Stimulated activated memory B cell treated with anti-CD40 and anti-IgM and Interleukin-4, amounts not matched to agents 10 μg/mL and 1 μg/mL and 100 μg/mL, for 72 hours (primary cell): Measurements from ENCODE around the gene CSNK1D.
A peak's percentile ranks its signal among the peaks of the same experiment; 100 is the strongest.
"Not testable (repeated sequence)": the region's sequence is repeated elsewhere in the genome, so short reads cannot be mapped to it uniquely, and the experiment has no call there.

ENCODE experiments used
- ATAC-seq: fragments of 150-1000 bp; cut with Tn5 transposase; 2 replicates; pipeline ENCODE4 v1.10.0; 2021
- H3K27ac Mint-ChIP-seq: one replicate; pipeline ENCODE4 v1.8.0; 2022; ENCODE audit warnings: mild to moderate bottlenecking, mixed read lengths
- H3K27me3 Mint-ChIP-seq: one replicate; pipeline ENCODE4 v1.8.0; 2022; ENCODE audit warnings: mixed read lengths
- H3K36me3 Mint-ChIP-seq: one replicate; pipeline ENCODE4 v1.8.0; 2022; ENCODE audit warnings: mixed read lengths
- H3K4me1 Mint-ChIP-seq: one replicate; pipeline ENCODE4 v1.8.0; 2022; ENCODE audit warnings: mixed read lengths
- H3K4me3 Mint-ChIP-seq: one replicate; pipeline ENCODE4 v1.8.0; 2022; ENCODE audit warnings: mild to moderate bottlenecking, moderate library complexity, mixed read lengths
- H3K9me3 Mint-ChIP-seq: one replicate; pipeline ENCODE4 v1.8.0; 2022; ENCODE audit warnings: mixed read lengths

CSNK1D gene

GRCh38 chr17:82257473-82257872 lies 16.0 kb downstream of the CSNK1D start:
- no peaks in the 10 kb centered on the region for H3K27me3 Mint-ChIP-seq
- no peak overlapping the region for H3K4me3 Mint-ChIP-seq
- H3K36me3 Mint-ChIP-seq = peaks cover 69% of the 10 kb centered on the region
- H3K9me3 Mint-ChIP-seq = no peaks in the 10 kb centered on the region
- peak; percentile 48 for ATAC-seq
- H3K27ac Mint-ChIP-seq = no peak overlapping the region
- H3K4me1 Mint-ChIP-seq = peaks cover 8% of the 10 kb centered on the region

GRCh38 chr17:82256242-82256885 lies 17.1 kb downstream of the CSNK1D start:
- Mint-ChIP-seq H3K4me3 (no peak overlapping the region), H3K27ac (peak overlapping the region; percentile 9), H3K4me1 (peaks cover 8% of the 10 kb centered on the region), H3K27me3 (no peaks in the 10 kb centered on the region), H3K9me3 (no peaks in the 10 kb centered on the region), H3K36me3 (peaks cover 69% of the 10 kb centered on the region)
- no peak for ATAC-seq

GRCh38 chr17:82255402-82255972 lies 18.0 kb downstream of the CSNK1D start:
- ATAC-seq = no peak
- H3K36me3 Mint-ChIP-seq = peaks cover 67% of the 10 kb centered on the region
- H3K27ac Mint-ChIP-seq = peak overlapping the region; percentile 9
- no peaks in the 10 kb centered on the region for H3K27me3 Mint-ChIP-seq
- H3K4me1 Mint-ChIP-seq = peaks cover 8% of the 10 kb centered on the region
- no peaks in the 10 kb centered on the region for H3K9me3 Mint-ChIP-seq
- no peak overlapping the region for H3K4me3 Mint-ChIP-seq

GRCh38 chr17:82254746-82255145 lies 18.8 kb downstream of the CSNK1D start:
- not testable (repeated sequence) for H3K27me3 Mint-ChIP-seq, H3K27ac Mint-ChIP-seq, ATAC-seq, H3K4me1 Mint-ChIP-seq, H3K9me3 Mint-ChIP-seq, H3K4me3 Mint-ChIP-seq
- peaks cover 59% of the 10 kb centered on the region for H3K36me3 Mint-ChIP-seq

- H3K9me3 Mint-ChIP-seq, H3K4me3 Mint-ChIP-seq, ATAC-seq, H3K27ac Mint-ChIP-seq, H3K4me1 Mint-ChIP-seq, H3K27me3 Mint-ChIP-seq: not testable (repeated sequence)
- peaks cover 58% of the 10 kb centered on the region for H3K36me3 Mint-ChIP-seq
Measured at GRCh38 chr17:82254096-82254495, 19.4 kb downstream of the CSNK1D start.

- ATAC-seq = no peak
- Mint-ChIP-seq H3K4me3 (no peak overlapping the region), H3K27me3 (no peaks in the 10 kb centered on the region), H3K4me1 (peaks cover 14% of the 10 kb centered on the region), H3K9me3 (no peaks in the 10 kb centered on the region), H3K27ac (no peak overlapping the region), H3K36me3 (peaks cover 60% of the 10 kb centered on the region)
Measured at GRCh38 chr17:82253179-82253544, 20.3 kb downstream of the CSNK1D start.

- Mint-ChIP-seq H3K9me3 (no peaks in the 10 kb centered on the region), H3K27ac (no peak overlapping the region)
Measured at GRCh38 chr17:82252511-82253178, 20.9 kb downstream of the CSNK1D start.

GRCh38 chr17:82250868-82251500 lies 22.5 kb downstream of the CSNK1D start:
- H3K36me3 Mint-ChIP-seq = peaks cover 64% of the 10 kb centered on the region
- H3K4me1 Mint-ChIP-seq = peaks cover 26% of the 10 kb centered on the region
- H3K27me3 Mint-ChIP-seq = no peaks in the 10 kb centered on the region
- no peak overlapping the region for H3K27ac Mint-ChIP-seq
- no peak for ATAC-seq
- no peak overlapping the region for H3K4me3 Mint-ChIP-seq
- no peaks in the 10 kb centered on the region for H3K9me3 Mint-ChIP-seq

More at GRCh38 chr17:82252511-82253178, 20.9 kb downstream of the CSNK1D start:
- H3K4me1 Mint-ChIP-seq = peaks cover 18% of the 10 kb centered on the region
- no peak overlapping the region for H3K4me3 Mint-ChIP-seq
- no peak for ATAC-seq
- H3K36me3 Mint-ChIP-seq = peaks cover 64% of the 10 kb centered on the region
- H3K27me3 Mint-ChIP-seq = no peaks in the 10 kb centered on the region

GRCh38 chr17:82249896-82250581 lies 23.5 kb downstream of the CSNK1D start:
- H3K36me3 Mint-ChIP-seq = peaks cover 63% of the 10 kb centered on the region

GRCh38 chr17:82248815-82249674 lies 24.5 kb downstream of the CSNK1D start:
- peak overlapping the region; percentile 64 for H3K27ac Mint-ChIP-seq
- H3K4me3 Mint-ChIP-seq = no peak overlapping the region
- peaks cover 31% of the 10 kb centered on the region for H3K4me1 Mint-ChIP-seq
- peaks cover 73% of the 10 kb centered on the region for H3K36me3 Mint-ChIP-seq
- ATAC-seq = no peak
- H3K27me3 Mint-ChIP-seq = no peaks in the 10 kb centered on the region
- H3K9me3 Mint-ChIP-seq = no peaks in the 10 kb centered on the region

More at GRCh38 chr17:82249896-82250581, 23.5 kb downstream of the CSNK1D start:
- Mint-ChIP-seq H3K4me3 (no peak overlapping the region), H3K9me3 (no peaks in the 10 kb centered on the region), H3K4me1 (peaks cover 26% of the 10 kb centered on the region), H3K27ac (no peak overlapping the region), H3K27me3 (no peaks in the 10 kb centered on the region)
- ATAC-seq = no peak

GRCh38 chr17:82247856-82248671 lies 25.4 kb downstream of the CSNK1D start:
- Mint-ChIP-seq H3K9me3 (no peaks in the 10 kb centered on the region), H3K4me1 (peaks cover 35% of the 10 kb centered on the region), H3K27me3 (no peaks in the 10 kb centered on the region), H3K27ac (peak overlapping the region; percentile 64), H3K36me3 (peaks cover 74% of the 10 kb centered on the region), H3K4me3 (no peak overlapping the region)
- no peak for ATAC-seq

- Mint-ChIP-seq H3K27me3 (no peaks in the 10 kb centered on the region), H3K4me1 (peaks cover 39% of the 10 kb centered on the region), H3K36me3 (peaks cover 66% of the 10 kb centered on the region), H3K9me3 (no peaks in the 10 kb centered on the region), H3K27ac (peak overlapping the region; percentile 64), H3K4me3 (no peak overlapping the region)
- no peak for ATAC-seq
Measured at GRCh38 chr17:82247182-82247823, 26.2 kb downstream of the CSNK1D start.

GRCh38 chr17:82246365-82247181 lies 26.9 kb downstream of the CSNK1D start:
- H3K27ac Mint-ChIP-seq = peak overlapping the region; percentile 64
- ATAC-seq = peak; percentile 41

More at GRCh38 chr17:82246365-82247181, 26.9 kb downstream of the CSNK1D start:
- no peak overlapping the region for H3K4me3 Mint-ChIP-seq
- no peaks in the 10 kb centered on the region for H3K9me3 Mint-ChIP-seq
- H3K27me3 Mint-ChIP-seq = no peaks in the 10 kb centered on the region
- peaks cover 61% of the 10 kb centered on the region for H3K36me3 Mint-ChIP-seq
- peaks cover 47% of the 10 kb centered on the region for H3K4me1 Mint-ChIP-seq
